ENCODE measurements around the gene KLF1.
A peak's percentile ranks its signal among the peaks of the same experiment; 100 is the strongest.

The KLF1 gene

DNA sequence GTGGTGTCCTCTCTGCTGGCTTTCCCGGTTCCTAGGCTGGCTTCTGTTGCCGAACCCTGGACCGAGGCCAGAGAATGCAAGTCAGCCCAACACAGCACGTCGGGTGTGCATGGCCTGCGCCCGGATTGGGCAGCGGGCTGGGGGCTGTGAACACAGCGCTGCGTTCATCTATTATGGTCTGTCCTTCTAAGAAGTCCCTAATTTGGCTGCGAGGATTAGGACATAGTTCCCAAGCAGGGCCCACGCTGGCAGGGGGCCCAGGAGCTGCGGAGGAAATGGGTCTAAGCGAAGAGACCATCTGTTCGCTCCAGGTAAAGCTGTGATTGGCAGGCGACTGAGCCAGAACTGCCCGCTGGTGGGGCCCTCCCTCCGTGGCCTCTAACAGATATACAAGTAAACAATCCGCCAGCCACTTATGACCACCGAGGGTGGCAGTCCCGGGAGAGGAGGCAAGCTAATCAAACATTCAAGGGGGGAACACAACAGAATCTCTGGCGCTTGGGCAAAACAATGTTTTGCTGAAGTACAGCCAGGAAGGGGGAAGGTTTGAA is 26.1 kb upstream of the KLF1 start:
- peak; percentile 6 for DNase-seq
- Histone ChIP-seq H2BK15ac (ENCODE audit: low read depth, poor library complexity, severe bottlenecking) (no peak overlapping the region), H2BK5ac (ENCODE audit: low read depth, low read length, poor library complexity, severe bottlenecking) (no peak overlapping the region), H3K4me2 (ENCODE audit: low read length, poor library complexity, severe bottlenecking) (peak overlapping the region; percentile 8), H4K8ac (ENCODE audit: low read length) (peak overlapping the region; percentile 55), H3K23ac (ENCODE audit: low read length in 2 of 2) (peak overlapping the region in 1 of 2 experiments; percentile 63), H3K4me3 (ENCODE audit: insufficient read depth in 1 of 2, low read depth in 1 of 2, low read length in 2 of 2) (peak overlapping the region in 1 of 2 experiments; percentile 42), H3K36me3 (ENCODE audit: control insufficient read depth in 1 of 2, insufficient read depth in 2 of 2, low read depth in 1 of 2, low read length in 2 of 2) (no peaks in the 10 kb centered on the region), H2BK12ac (ENCODE audit: low read length in 2 of 2) (peak overlapping the region in 1 of 2 experiments; percentile 54), H2AK5ac (ENCODE audit: low read length, severe bottlenecking) (no peak overlapping the region), H3K27ac (ENCODE audit: low read length, poor library complexity, severe bottlenecking) (no peak overlapping the region), H3K9me3 (ENCODE audit: control insufficient read depth, low read length) (no peaks in the 10 kb centered on the region), H3K4me1 (ENCODE audit: control insufficient read depth, insufficient read depth, low read depth, low read length) (peaks cover 3% of the 10 kb centered on the region), H4K91ac (ENCODE audit: low read length) (no peak overlapping the region), H3K4ac (ENCODE audit: low read depth in 1 of 2, low read length in 2 of 2) (peak overlapping the region in 1 of 2 experiments; percentile 20), H3K14ac (ENCODE audit: low read length in 2 of 2) (no peak overlapping the region), H2BK120ac (ENCODE audit: low read depth, low read length) (no peak overlapping the region), H2AFZ (ENCODE audit: low read depth, low read length) (peak overlapping the region; percentile 56), H3K9ac (ENCODE audit: low read length) (peak overlapping the region; percentile 44), H3K18ac (ENCODE audit: low read depth in 1 of 2, low read length in 2 of 2) (no peak overlapping the region), H3K79me1 (replicated peaks; ENCODE audit: low read length, poor library complexity, severe bottlenecking) (no peaks in the 10 kb centered on the region), H3K27me3 (ENCODE audit: control insufficient read depth in 1 of 2, insufficient read depth in 1 of 2, low read length in 2 of 2) (peaks cover 0 to 4% of the 10 kb centered on the region in 2 experiments)
- WGBS: 41% methylated on average over 21 of the region's 22 CpGs

- H2AK5ac ChIP-seq (ENCODE audit: low read length, severe bottlenecking): no peak overlapping the region
- H3K4me2 ChIP-seq (ENCODE audit: low read length, poor library complexity, severe bottlenecking): no peak overlapping the region
- H3K23ac ChIP-seq (ENCODE audit: low read length in 2 of 2): no peak overlapping the region
- H2BK5ac ChIP-seq (ENCODE audit: low read depth, low read length, poor library complexity, severe bottlenecking): no peak overlapping the region
- no peak overlapping the region for H2AFZ ChIP-seq (ENCODE audit: low read depth, low read length)
- no peaks in the 10 kb centered on the region for H3K36me3 ChIP-seq (ENCODE audit: control insufficient read depth in 1 of 2, insufficient read depth in 2 of 2, low read depth in 1 of 2, low read length in 2 of 2)
- WGBS: 88% methylated on average over 4 of the region's 4 CpGs
- H3K14ac ChIP-seq (ENCODE audit: low read length in 2 of 2): no peak overlapping the region
- no peak overlapping the region for H4K8ac ChIP-seq (ENCODE audit: low read length)
- DNase-seq: no peak
- H2BK120ac ChIP-seq (ENCODE audit: low read depth, low read length): no peak overlapping the region
- no peaks in the 10 kb centered on the region for H3K9me3 ChIP-seq (ENCODE audit: control insufficient read depth, low read length)
- peaks cover 3% of the 10 kb centered on the region for H3K4me1 ChIP-seq (ENCODE audit: control insufficient read depth, insufficient read depth, low read depth, low read length)
- H3K27me3 ChIP-seq (ENCODE audit: control insufficient read depth in 1 of 2, insufficient read depth in 1 of 2, low read length in 2 of 2): peaks cover 0 to 4% of the 10 kb centered on the region in 2 experiments
- H3K4ac ChIP-seq (ENCODE audit: low read depth in 1 of 2, low read length in 2 of 2): no peak overlapping the region
- H2BK12ac ChIP-seq (ENCODE audit: low read length in 2 of 2): no peak overlapping the region
- H3K27ac ChIP-seq (ENCODE audit: low read length, poor library complexity, severe bottlenecking): no peak overlapping the region
- no peak overlapping the region for H3K18ac ChIP-seq (ENCODE audit: low read depth in 1 of 2, low read length in 2 of 2)
- no peak overlapping the region for H2BK15ac ChIP-seq (ENCODE audit: low read depth, poor library complexity, severe bottlenecking)
- no peak overlapping the region for H4K91ac ChIP-seq (ENCODE audit: low read length)
- H3K79me1 ChIP-seq (replicated peaks; ENCODE audit: low read length, poor library complexity, severe bottlenecking): no peaks in the 10 kb centered on the region
- H3K4me3 ChIP-seq (ENCODE audit: insufficient read depth in 1 of 2, low read depth in 1 of 2, low read length in 2 of 2): peak overlapping the region in 1 of 2 experiments; percentile 42
- peak overlapping the region; percentile 44 for H3K9ac ChIP-seq (ENCODE audit: low read length)
These were observed 25.6 kb upstream of the KLF1 start for GRCh38 chr19:12912571-12912970.

DNA sequence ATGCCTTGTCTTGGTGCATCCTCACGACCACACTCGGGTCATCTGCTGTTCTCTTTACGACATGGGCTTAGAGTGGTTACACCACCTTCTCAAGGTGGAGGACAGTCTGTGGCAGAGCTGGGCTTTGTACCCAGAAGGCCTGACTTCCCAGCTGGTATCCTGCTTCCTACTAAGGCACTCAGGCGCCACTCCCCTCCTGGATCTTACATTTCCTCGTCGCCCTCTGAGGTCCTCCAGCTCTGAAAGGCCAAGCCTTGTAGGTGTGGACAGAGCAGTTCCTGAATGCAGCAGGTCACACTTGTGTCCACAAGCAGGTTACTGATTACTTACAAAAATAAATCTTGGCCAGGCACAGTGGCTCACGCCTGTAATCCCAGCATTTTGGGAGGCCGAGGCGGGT is 20.2 kb upstream of the KLF1 start:
- Histone ChIP-seq H3K27me3 (ENCODE audit: control insufficient read depth in 1 of 2, insufficient read depth in 1 of 2, low read length in 2 of 2) (no peaks in the 10 kb centered on the region), H2BK5ac (ENCODE audit: low read depth, low read length, poor library complexity, severe bottlenecking) (no peak overlapping the region), H3K9ac (ENCODE audit: low read length) (no peak overlapping the region), H3K27ac (ENCODE audit: low read length, poor library complexity, severe bottlenecking) (no peak overlapping the region), H2BK120ac (ENCODE audit: low read depth, low read length) (no peak overlapping the region), H3K4me1 (ENCODE audit: control insufficient read depth, insufficient read depth, low read depth, low read length) (no peaks in the 10 kb centered on the region), H3K9me3 (ENCODE audit: control insufficient read depth, low read length) (no peaks in the 10 kb centered on the region), H3K14ac (ENCODE audit: low read length in 2 of 2) (no peak overlapping the region), H2BK15ac (ENCODE audit: low read depth, poor library complexity, severe bottlenecking) (no peak overlapping the region), H3K4ac (ENCODE audit: low read depth in 1 of 2, low read length in 2 of 2) (no peak overlapping the region), H4K8ac (ENCODE audit: low read length) (no peak overlapping the region), H3K79me1 (replicated peaks; ENCODE audit: low read length, poor library complexity, severe bottlenecking) (no peaks in the 10 kb centered on the region), H3K18ac (ENCODE audit: low read depth in 1 of 2, low read length in 2 of 2) (no peak overlapping the region), H2BK12ac (ENCODE audit: low read length in 2 of 2) (no peak overlapping the region), H3K23ac (ENCODE audit: low read length in 2 of 2) (peak overlapping the region in 1 of 2 experiments; percentile 77), H3K4me2 (ENCODE audit: low read length, poor library complexity, severe bottlenecking) (no peak overlapping the region), H2AFZ (ENCODE audit: low read depth, low read length) (no peak overlapping the region), H3K36me3 (ENCODE audit: control insufficient read depth in 1 of 2, insufficient read depth in 2 of 2, low read depth in 1 of 2, low read length in 2 of 2) (no peaks in the 10 kb centered on the region), H3K4me3 (ENCODE audit: insufficient read depth in 1 of 2, low read depth in 1 of 2, low read length in 2 of 2) (no peak overlapping the region), H4K91ac (ENCODE audit: low read length) (no peak overlapping the region), H2AK5ac (ENCODE audit: low read length, severe bottlenecking) (no peak overlapping the region)
- no peak for DNase-seq
- WGBS: 92% methylated on average over 9 of the region's 9 CpGs

DNA sequence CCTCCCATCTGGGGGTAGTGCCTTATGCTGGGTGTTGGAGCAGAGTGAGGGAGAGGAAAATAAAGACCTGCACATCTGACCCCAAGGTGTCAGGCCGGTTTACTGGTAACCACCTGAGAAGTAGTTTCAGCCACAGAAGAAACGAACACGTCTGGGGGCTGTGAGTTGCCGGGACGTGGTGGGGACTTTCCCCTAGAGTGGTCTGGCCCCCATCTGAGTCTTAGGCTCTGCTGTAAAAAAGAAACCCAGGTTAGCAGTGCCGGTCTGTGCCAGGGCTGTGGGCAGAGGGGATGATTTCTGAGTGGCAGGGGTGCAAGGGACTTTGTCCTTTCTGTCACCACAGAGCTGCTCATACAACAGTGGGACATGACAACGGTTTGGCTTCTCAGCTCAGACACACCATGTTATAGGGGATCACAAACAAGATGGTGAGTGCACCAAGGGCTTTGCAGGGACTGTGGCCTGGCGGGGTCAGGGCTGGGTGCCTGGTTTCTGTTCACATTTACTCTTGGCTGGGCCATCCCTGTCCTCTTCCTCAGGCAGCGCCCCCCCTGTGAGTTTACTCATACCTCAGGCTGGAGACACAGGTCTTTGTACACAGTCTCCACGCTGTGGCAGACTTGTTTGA is 13.0 kb upstream of the KLF1 start:
- Histone ChIP-seq H4K8ac (ENCODE audit: low read length) (no peak overlapping the region), H2BK5ac (ENCODE audit: low read depth, low read length, poor library complexity, severe bottlenecking) (no peak overlapping the region), H3K23ac (ENCODE audit: low read length in 2 of 2) (no peak overlapping the region), H3K79me1 (replicated peaks; ENCODE audit: low read length, poor library complexity, severe bottlenecking) (no peaks in the 10 kb centered on the region), H2AK5ac (ENCODE audit: low read length, severe bottlenecking) (no peak overlapping the region), H2AFZ (ENCODE audit: low read depth, low read length) (no peak overlapping the region), H3K36me3 (ENCODE audit: control insufficient read depth in 1 of 2, insufficient read depth in 2 of 2, low read depth in 1 of 2, low read length in 2 of 2) (peaks cover 29 to 41% of the 10 kb centered on the region in 2 experiments), H4K91ac (ENCODE audit: low read length) (no peak overlapping the region), H3K14ac (ENCODE audit: low read length in 2 of 2) (no peak overlapping the region), H3K9me3 (ENCODE audit: control insufficient read depth, low read length) (no peaks in the 10 kb centered on the region), H2BK12ac (ENCODE audit: low read length in 2 of 2) (no peak overlapping the region), H3K18ac (ENCODE audit: low read depth in 1 of 2, low read length in 2 of 2) (no peak overlapping the region), H3K4me3 (ENCODE audit: insufficient read depth in 1 of 2, low read depth in 1 of 2, low read length in 2 of 2) (no peak overlapping the region), H2BK15ac (ENCODE audit: low read depth, poor library complexity, severe bottlenecking) (no peak overlapping the region), H2BK120ac (ENCODE audit: low read depth, low read length) (no peak overlapping the region), H3K4me1 (ENCODE audit: control insufficient read depth, insufficient read depth, low read depth, low read length) (no peaks in the 10 kb centered on the region), H3K27me3 (ENCODE audit: control insufficient read depth in 1 of 2, insufficient read depth in 1 of 2, low read length in 2 of 2) (no peaks in the 10 kb centered on the region), H3K4me2 (ENCODE audit: low read length, poor library complexity, severe bottlenecking) (no peak overlapping the region), H3K4ac (ENCODE audit: low read depth in 1 of 2, low read length in 2 of 2) (no peak overlapping the region), H3K27ac (ENCODE audit: low read length, poor library complexity, severe bottlenecking) (no peak overlapping the region), H3K9ac (ENCODE audit: low read length) (no peak overlapping the region)
- DNase-seq: no peak
- WGBS: 97% methylated on average over 10 of the region's 10 CpGs
